GM12878 (cell line): ENCODE results near the gene ANKRD55. TPM values are rescaled to one million over a fixed set of nuclear protein-coding genes. Genes with fewer than 3 reads are reported as not detected.
A peak's percentile ranks its signal among the peaks of the same experiment; 100 is the strongest.

Experiments
- ATF7 ChIP-seq: fragments of 450-650 bp; IDR thresholded peaks from 2 replicates; pipeline ENCODE4 v1.6.1; 2016; ENCODE audit warnings: low read depth, mild to moderate bottlenecking
- BCL11A ChIP-seq: IDR thresholded peaks from 2 replicates; pipeline ENCODE4 v1.6.1; 2011; ENCODE audit warnings: low read depth, low read length
- BHLHE40 ChIP-seq, 2 experiments: fragments of 450-650 bp in 1 of 2; IDR thresholded peaks; 2 replicates each; pipeline ENCODE4 v1.6.1; 2011 to 2017; ENCODE audit warnings: low read depth in 2 of 2, borderline replicate concordance in 1 of 2, improper control_type of control experiment in 1 of 2, low read length in 1 of 2, mild to moderate bottlenecking in 1 of 2
- DPF2 ChIP-seq: fragments of 450-650 bp; IDR thresholded peaks from 2 replicates; pipeline ENCODE4 v1.6.1; 2017; ENCODE audit warnings: mild to moderate bottlenecking
- EP300 ChIP-seq, 2 experiments: fragments of 150-350 bp in 1 of 2; IDR thresholded peaks; 2 replicates each; pipeline ENCODE4 v1.6.1; 2011 to 2012; ENCODE audit warnings: low read depth in 2 of 2, low read length in 2 of 2, borderline replicate concordance in 1 of 2, improper control_type of control experiment in 1 of 2, inconsistent platforms in 1 of 2; ENCODE audit not compliant: control insufficient read depth in 1 of 2
- GATAD2B ChIP-seq: fragments of 450-650 bp; conservative IDR thresholded peaks from 2 replicates; pipeline ENCODE4 v1.6.1; 2017; ENCODE audit warnings: low read depth, mild to moderate bottlenecking, moderate library complexity
- HCFC1 ChIP-seq: fragments of 150-350 bp; IDR thresholded peaks from 2 replicates; pipeline ENCODE4 v1.6.1; 2014; ENCODE audit warnings: low read length
- IKZF1 ChIP-seq: fragments of 450-650 bp; conservative IDR thresholded peaks from 2 replicates; pipeline ENCODE4 v1.6.1; 2017; ENCODE audit warnings: antibody characterized with exemption, mild to moderate bottlenecking
- IKZF2 ChIP-seq, 2 experiments: fragments of 450-650 bp; IDR thresholded peaks; 2 replicates each; pipeline ENCODE4 v1.6.1; 2017; ENCODE audit warnings: mild to moderate bottlenecking in 2 of 2, moderate library complexity in 2 of 2
- JUND ChIP-seq: IDR thresholded peaks from 2 replicates; pipeline ENCODE4 v1.6.1; 2012; ENCODE audit warnings: low read depth, mild to moderate bottlenecking, low read length, improper control_type of control experiment, moderate library complexity
- MTA2 ChIP-seq: fragments of 450-650 bp; IDR thresholded peaks from 2 replicates; pipeline ENCODE4 v1.6.1; 2016; ENCODE audit warnings: low read depth, mild to moderate bottlenecking, moderate library complexity
- ZNF217 ChIP-seq: fragments of 450-650 bp; IDR thresholded peaks from 2 replicates; pipeline ENCODE4 v1.6.1; 2017; ENCODE audit warnings: antibody characterized with exemption, mild to moderate bottlenecking
- polyA plus RNA-seq, 11 experiments: library from polyadenylated mRNA; depleted of rRNA in 4 of 11; unstranded in 6 of 11; stranded (reverse) in 5 of 11; fragments of >200 nt; fragmentation: Nextera tagmentation in 4 of 11; fragmentation: Illumina TruSeq in 1 of 11; extraction: Ambion mirVana in 4 of 11; extraction: Trizol in 1 of 11; gene quantifications; 1 replicate in 1 of 11; 2 replicates in 10 of 11; pipeline versions ENCODE4 v1.2.1 to v1.2.3, GENCODE V29; 2011 to 2016; ENCODE audit warnings: inconsistent platforms in 2 of 11, missing spikeins in 2 of 11, low read depth in 1 of 11
- total RNA-seq, 4 experiments: library from RNA; depleted of rRNA in 3 of 4; stranded (reverse); fragments of >200 nt in 3 of 4; fragmentation: Illumina TruSeq in 1 of 4; extraction: Trizol in 1 of 4; gene quantifications; 2 replicates each; pipeline versions ENCODE4 v1.2.1 to v1.2.3, GENCODE V29; 2013 to 2021
- TF ChIP-seq, protein P1 (sequence below): fragments of 450-650 bp; formaldehyde crosslinking; IDR thresholded peaks from 2 replicates; pipeline ENCODE4 v1.4.0; 2022; ENCODE audit warnings: mild to moderate bottlenecking, moderate library complexity
- TF ChIP-seq, protein P2 (sequence below): fragments of 450-650 bp; IDR thresholded peaks from 2 replicates; pipeline ENCODE4 v1.6.1; 2017; ENCODE audit warnings: mild to moderate bottlenecking, low read depth, inconsistent platforms; ENCODE audit not compliant: poor library complexity, severe bottlenecking
- TF ChIP-seq, protein P3 (sequence below): fragments of 150-350 bp; IDR thresholded peaks from 2 replicates; pipeline ENCODE4 v1.6.1; 2014; ENCODE audit warnings: mild to moderate bottlenecking, low read depth, low read length
- TF ChIP-seq, protein P4 (sequence below): fragments of 450-650 bp; IDR thresholded peaks from 2 replicates; pipeline ENCODE4 v1.6.1; 2016; ENCODE audit warnings: mild to moderate bottlenecking
- TF ChIP-seq, protein P5 (sequence below): fragments of 450-650 bp; formaldehyde crosslinking; IDR thresholded peaks from 2 replicates; pipeline ENCODE4 v1.4.0; 2020; ENCODE audit warnings: mild to moderate bottlenecking, moderate library complexity

Gene ANKRD55
- total and polyA plus RNA-seq, 10 of the 15 experiments (the other 5 are each of a cell fraction or from before 2014, with no cell fraction given), result 0.04 TPM; not detected in 9

DNA sequence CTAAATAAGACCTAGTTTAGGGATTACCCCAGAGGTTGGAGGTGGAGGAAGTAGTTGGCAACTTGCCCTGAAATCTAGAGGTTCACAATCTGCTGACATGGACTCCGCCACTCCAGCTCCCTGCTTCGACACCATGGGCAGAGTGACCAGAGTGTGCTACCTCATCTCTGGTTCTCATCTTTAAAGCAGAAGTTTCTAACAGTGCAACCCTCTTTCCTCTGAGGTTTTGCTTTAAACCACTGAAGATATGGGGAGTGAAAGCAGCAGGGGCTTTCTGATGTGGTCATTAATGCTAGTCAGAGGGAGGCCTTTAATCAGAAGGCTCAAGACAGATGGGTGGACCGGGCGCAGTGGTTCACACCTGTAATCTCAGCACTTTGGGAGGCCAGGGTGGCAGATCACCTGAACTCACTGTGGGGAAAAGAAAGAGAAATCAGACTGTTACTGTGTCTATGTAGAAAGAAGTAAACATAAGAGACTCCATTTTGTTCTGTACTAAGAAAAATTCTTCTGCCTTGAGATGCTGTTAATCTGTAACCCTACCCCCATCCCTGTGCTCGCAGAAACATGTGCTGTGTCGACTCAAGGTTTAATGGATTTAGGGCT lies 76.4 kb downstream of the ANKRD55 start (continued):
- TF ChIP-seq HCFC1 (0 out of 2 replicates have a peak, but pooled peaks have one; percentile 19), DPF2 (peak; percentile 60; the same call in 1 of the 2 replicates), IKZF2 (IDR thresholded peaks at IDR 0.05) (peak; percentile 81 to 85), MTA2 (peak; percentile 88), EP300 (IDR thresholded peaks at IDR 0.05; ENCODE audit: borderline replicate concordance in 1 of 2, control insufficient read depth in 1 of 2, low read depth in 2 of 2, low read length in 2 of 2) (peak; percentile 70 to 72; a peak in 3 of 4 replicates), ZNF217 (peak; percentile 60; the same call in 1 of the 2 replicates), JUND (0 out of 2 replicates have a peak, but pooled peaks have one; percentile 14), GATAD2B (0 out of 2 replicates have a peak, but pooled peaks have one; percentile 62), BHLHE40 (IDR thresholded peaks at IDR 0.05; ENCODE audit: borderline replicate concordance in 1 of 2, low read depth in 2 of 2, low read length in 1 of 2) (peak; percentile 41 to 73; a peak in 2 of 4 replicates), IKZF1 (peak; percentile 75; the same call in 1 of the 2 replicates), BCL11A (peak; percentile 51), ATF7 (peak; percentile 91)
- TF ChIP-seq, protein P1, sequence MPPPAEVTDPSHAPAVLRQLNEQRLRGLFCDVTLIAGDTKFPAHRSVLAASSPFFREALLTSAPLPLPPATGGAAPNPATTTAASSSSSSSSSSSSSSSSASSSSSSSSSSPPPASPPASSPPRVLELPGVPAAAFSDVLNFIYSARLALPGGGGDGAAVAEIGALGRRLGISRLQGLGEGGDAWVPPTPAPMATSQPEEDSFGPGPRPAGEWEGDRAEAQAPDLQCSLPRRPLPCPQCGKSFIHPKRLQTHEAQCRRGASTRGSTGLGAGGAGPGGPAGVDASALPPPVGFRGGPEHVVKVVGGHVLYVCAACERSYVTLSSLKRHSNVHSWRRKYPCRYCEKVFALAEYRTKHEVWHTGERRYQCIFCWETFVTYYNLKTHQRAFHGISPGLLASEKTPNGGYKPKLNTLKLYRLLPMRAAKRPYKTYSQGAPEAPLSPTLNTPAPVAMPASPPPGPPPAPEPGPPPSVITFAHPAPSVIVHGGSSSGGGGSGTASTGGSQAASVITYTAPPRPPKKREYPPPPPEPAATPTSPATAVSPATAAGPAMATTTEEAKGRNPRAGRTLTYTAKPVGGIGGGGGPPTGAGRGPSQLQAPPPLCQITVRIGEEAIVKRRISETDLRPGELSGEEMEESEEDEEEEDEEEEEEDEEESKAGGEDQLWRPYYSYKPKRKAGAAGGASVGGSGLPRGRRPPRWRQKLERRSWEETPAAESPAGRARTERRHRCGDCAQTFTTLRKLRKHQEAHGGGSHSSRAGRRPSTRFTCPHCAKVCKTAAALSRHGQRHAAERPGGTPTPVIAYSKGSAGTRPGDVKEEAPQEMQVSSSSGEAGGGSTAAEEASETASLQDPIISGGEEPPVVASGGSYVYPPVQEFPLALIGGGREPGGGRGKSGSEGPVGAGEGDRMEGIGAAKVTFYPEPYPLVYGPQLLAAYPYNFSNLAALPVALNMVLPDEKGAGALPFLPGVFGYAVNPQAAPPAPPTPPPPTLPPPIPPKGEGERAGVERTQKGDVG (CRISPR knock-in tag), result peak; percentile 83
- TF ChIP-seq, protein P2, sequence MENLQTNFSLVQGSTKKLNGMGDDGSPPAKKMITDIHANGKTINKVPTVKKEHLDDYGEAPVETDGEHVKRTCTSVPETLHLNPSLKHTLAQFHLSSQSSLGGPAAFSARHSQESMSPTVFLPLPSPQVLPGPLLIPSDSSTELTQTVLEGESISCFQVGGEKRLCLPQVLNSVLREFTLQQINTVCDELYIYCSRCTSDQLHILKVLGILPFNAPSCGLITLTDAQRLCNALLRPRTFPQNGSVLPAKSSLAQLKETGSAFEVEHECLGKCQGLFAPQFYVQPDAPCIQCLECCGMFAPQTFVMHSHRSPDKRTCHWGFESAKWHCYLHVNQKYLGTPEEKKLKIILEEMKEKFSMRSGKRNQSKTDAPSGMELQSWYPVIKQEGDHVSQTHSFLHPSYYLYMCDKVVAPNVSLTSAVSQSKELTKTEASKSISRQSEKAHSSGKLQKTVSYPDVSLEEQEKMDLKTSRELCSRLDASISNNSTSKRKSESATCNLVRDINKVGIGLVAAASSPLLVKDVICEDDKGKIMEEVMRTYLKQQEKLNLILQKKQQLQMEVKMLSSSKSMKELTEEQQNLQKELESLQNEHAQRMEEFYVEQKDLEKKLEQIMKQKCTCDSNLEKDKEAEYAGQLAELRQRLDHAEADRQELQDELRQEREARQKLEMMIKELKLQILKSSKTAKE, result peak; percentile 86
- TF ChIP-seq, protein P3, sequence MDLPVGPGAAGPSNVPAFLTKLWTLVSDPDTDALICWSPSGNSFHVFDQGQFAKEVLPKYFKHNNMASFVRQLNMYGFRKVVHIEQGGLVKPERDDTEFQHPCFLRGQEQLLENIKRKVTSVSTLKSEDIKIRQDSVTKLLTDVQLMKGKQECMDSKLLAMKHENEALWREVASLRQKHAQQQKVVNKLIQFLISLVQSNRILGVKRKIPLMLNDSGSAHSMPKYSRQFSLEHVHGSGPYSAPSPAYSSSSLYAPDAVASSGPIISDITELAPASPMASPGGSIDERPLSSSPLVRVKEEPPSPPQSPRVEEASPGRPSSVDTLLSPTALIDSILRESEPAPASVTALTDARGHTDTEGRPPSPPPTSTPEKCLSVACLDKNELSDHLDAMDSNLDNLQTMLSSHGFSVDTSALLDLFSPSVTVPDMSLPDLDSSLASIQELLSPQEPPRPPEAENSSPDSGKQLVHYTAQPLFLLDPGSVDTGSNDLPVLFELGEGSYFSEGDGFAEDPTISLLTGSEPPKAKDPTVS, result 0 out of 2 replicates have a peak, but pooled peaks have one; percentile 15
- TF ChIP-seq, protein P4, sequence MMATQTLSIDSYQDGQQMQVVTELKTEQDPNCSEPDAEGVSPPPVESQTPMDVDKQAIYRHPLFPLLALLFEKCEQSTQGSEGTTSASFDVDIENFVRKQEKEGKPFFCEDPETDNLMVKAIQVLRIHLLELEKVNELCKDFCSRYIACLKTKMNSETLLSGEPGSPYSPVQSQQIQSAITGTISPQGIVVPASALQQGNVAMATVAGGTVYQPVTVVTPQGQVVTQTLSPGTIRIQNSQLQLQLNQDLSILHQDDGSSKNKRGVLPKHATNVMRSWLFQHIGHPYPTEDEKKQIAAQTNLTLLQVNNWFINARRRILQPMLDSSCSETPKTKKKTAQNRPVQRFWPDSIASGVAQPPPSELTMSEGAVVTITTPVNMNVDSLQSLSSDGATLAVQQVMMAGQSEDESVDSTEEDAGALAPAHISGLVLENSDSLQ, result 0 out of 2 replicates have a peak, but pooled peaks have one; percentile 8
- TF ChIP-seq, protein P5, sequence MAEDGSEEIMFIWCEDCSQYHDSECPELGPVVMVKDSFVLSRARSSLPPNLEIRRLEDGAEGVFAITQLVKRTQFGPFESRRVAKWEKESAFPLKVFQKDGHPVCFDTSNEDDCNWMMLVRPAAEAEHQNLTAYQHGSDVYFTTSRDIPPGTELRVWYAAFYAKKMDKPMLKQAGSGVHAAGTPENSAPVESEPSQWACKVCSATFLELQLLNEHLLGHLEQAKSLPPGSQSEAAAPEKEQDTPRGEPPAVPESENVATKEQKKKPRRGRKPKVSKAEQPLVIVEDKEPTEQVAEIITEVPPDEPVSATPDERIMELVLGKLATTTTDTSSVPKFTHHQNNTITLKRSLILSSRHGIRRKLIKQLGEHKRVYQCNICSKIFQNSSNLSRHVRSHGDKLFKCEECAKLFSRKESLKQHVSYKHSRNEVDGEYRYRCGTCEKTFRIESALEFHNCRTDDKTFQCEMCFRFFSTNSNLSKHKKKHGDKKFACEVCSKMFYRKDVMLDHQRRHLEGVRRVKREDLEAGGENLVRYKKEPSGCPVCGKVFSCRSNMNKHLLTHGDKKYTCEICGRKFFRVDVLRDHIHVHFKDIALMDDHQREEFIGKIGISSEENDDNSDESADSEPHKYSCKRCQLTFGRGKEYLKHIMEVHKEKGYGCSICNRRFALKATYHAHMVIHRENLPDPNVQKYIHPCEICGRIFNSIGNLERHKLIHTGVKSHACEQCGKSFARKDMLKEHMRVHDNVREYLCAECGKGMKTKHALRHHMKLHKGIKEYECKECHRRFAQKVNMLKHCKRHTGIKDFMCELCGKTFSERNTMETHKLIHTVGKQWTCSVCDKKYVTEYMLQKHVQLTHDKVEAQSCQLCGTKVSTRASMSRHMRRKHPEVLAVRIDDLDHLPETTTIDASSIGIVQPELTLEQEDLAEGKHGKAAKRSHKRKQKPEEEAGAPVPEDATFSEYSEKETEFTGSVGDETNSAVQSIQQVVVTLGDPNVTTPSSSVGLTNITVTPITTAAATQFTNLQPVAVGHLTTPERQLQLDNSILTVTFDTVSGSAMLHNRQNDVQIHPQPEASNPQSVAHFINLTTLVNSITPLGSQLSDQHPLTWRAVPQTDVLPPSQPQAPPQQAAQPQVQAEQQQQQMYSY (CRISPR knock-in tag), result peak; percentile 89
